Naive thymus-derived CD4-positive, alpha-beta T cell (primary cell): ENCODE data around the gene TSPAN18. TPM values are rescaled to one million over a fixed set of nuclear protein-coding genes. Genes with fewer than 3 reads are reported as not detected.

Experiments
- ATAC-seq: fragments of 150-1000 bp; cut with Tn5 transposase; 2 replicates; pipeline ENCODE4 v1.10.0; 2021; ENCODE audit warnings: mild to moderate bottlenecking, moderate library complexity
- CTCF ChIA-PET: fragments of 350-600 bp; sonication (Branson Sonifier 250); formaldehyde crosslinking; loops from one replicate; lab custom pipeline; 2021; ENCODE audit warnings: antibody characterized with exemption; lab: Charles Lee
- POLR2A ChIA-PET: fragments of 350-600 bp; sonication (Branson Sonifier 250); formaldehyde crosslinking; loops from one replicate; lab custom pipeline; 2021; ENCODE audit warnings: antibody characterized with exemption, inconsistent platforms; lab: Charles Lee
- DNase-seq, 9 donors: peaks; one replicate each; pipeline versions ENCODE4 v3.0.0 to v3.0.0-alpha.2; 2020 to 2022; ENCODE audit warnings: mixed read lengths in 1 of 9
- H3K27ac ChIP-seq: one replicate; pipeline ENCODE4 v1.7.0; 2013; ENCODE audit warnings: mild to moderate bottlenecking, low read depth, low read length, moderate library complexity
- H3K27me3 ChIP-seq, 2 donors: one replicate each; pipeline ENCODE4 v1.7.0; 2013; ENCODE audit warnings: low read length in 2 of 2, mild to moderate bottlenecking in 2 of 2, moderate library complexity in 2 of 2; ENCODE audit not compliant: control insufficient read depth in 2 of 2, insufficient read depth in 2 of 2
- H3K36me3 ChIP-seq, 3 experiments: 1 replicate in 2 of 3; 2 replicates in 1 of 3; pipeline ENCODE4 v1.7.0; 2013; ENCODE audit warnings: low read length in 3 of 3, mild to moderate bottlenecking in 3 of 3, moderate library complexity in 1 of 3; ENCODE audit not compliant: insufficient read depth in 3 of 3, control insufficient read depth in 2 of 3
- H3K4me1 ChIP-seq, 2 donors: one replicate each; pipeline ENCODE4 v1.7.0; 2013; ENCODE audit warnings: low read length in 2 of 2, mild to moderate bottlenecking in 2 of 2, moderate library complexity in 1 of 2; ENCODE audit not compliant: control insufficient read depth in 2 of 2, insufficient read depth in 2 of 2
- H3K4me3 ChIP-seq: 2 replicates; pipeline ENCODE4 v1.7.0; 2013; ENCODE audit warnings: mild to moderate bottlenecking, low read length
- H3K9me3 ChIP-seq, 3 experiments: 1 replicate in 2 of 3; 2 replicates in 1 of 3; pipeline ENCODE4 v1.7.0; 2013; ENCODE audit warnings: low read length in 3 of 3; ENCODE audit not compliant: control insufficient read depth in 2 of 3
- H3K27ac Mint-ChIP-seq, 9 donors: one replicate each; pipeline ENCODE4 v1.8.0; 2020 to 2022; ENCODE audit warnings: mixed read lengths in 9 of 9, mild to moderate bottlenecking in 8 of 9, moderate library complexity in 5 of 9, inconsistent platforms in 2 of 9
- H3K27me3 Mint-ChIP-seq, 5 donors: one replicate each; pipeline ENCODE4 v1.8.0; 2021 to 2022; ENCODE audit warnings: mixed read lengths in 5 of 5, mild to moderate bottlenecking in 1 of 5
- H3K36me3 Mint-ChIP-seq, 5 donors: one replicate each; pipeline ENCODE4 v1.8.0; 2020 to 2022; ENCODE audit warnings: mixed read lengths in 5 of 5, mild to moderate bottlenecking in 3 of 5, inconsistent platforms in 1 of 5
- H3K4me1 Mint-ChIP-seq, 7 donors: one replicate each; pipeline ENCODE4 v1.8.0; 2020 to 2022; ENCODE audit warnings: mixed read lengths in 7 of 7, mild to moderate bottlenecking in 3 of 7, inconsistent platforms in 1 of 7
- H3K4me3 Mint-ChIP-seq, 10 donors: one replicate each; pipeline ENCODE4 v1.8.0; 2020 to 2022; ENCODE audit warnings: mild to moderate bottlenecking in 10 of 10, mixed read lengths in 10 of 10, moderate library complexity in 6 of 10, inconsistent platforms in 2 of 10
- H3K9me3 Mint-ChIP-seq, 11 donors: one replicate each; pipeline ENCODE4 v1.8.0; 2020 to 2022; ENCODE audit warnings: mixed read lengths in 11 of 11, mild to moderate bottlenecking in 4 of 11, inconsistent platforms in 1 of 11, moderate library complexity in 1 of 11
- intact Hi-C, 2 donors: fragments of 100-400 bp; cut with micrococcal nuclease; formaldehyde crosslinking; loops; one replicate each; pipeline ENCODE4 v1.15.1; 2023
- polyA plus RNA-seq, 2 donors: library from polyadenylated mRNA; unstranded; fragments of 300-500 nt; fragmentation: Illumina TruSeq; gene quantifications; one replicate each; pipeline ENCODE4 v1.2.3, GENCODE V29; 2021
- total RNA-seq, 6 experiments: library from RNA in 5 of 6; stranded (reverse) in 5 of 6; gene quantifications; 1 replicate in 5 of 6; 2 replicates in 1 of 6; pipeline ENCODE4 v1.2.3 and lab custom pipeline; 2021 to 2026

TSPAN18 gene
- total and polyA plus RNA-seq, 7 experiments from 2014 or later = 8.8 to 57.0 (median 21.7) TPM

GRCh38 chr11:44825058-44825785 lies 98.5 kb downstream of the TSPAN18 start:
- Histone ChIP-seq H3K36me3 (no peaks in the 10 kb centered on the region), H3K27ac (no peak overlapping the region), H3K4me3 (no peak overlapping the region), H3K27me3 (no peaks in the 10 kb centered on the region), H3K4me1 (no peaks in the 10 kb centered on the region), H3K9me3 (no peaks in the 10 kb centered on the region)
- ChIA-PET POLR2A (no interaction called here), CTCF (no interaction called here)
- no peaks in the 10 kb centered on the region for H3K9me3 Mint-ChIP-seq
- ATAC-seq = no peak
- H3K27me3 Mint-ChIP-seq = no peaks in the 10 kb centered on the region
- peaks cover 0 to 32% (median 10%) of the 10 kb centered on the region in 7 donors for H3K4me1 Mint-ChIP-seq
- H3K27ac Mint-ChIP-seq = no peak overlapping the region
- no peak overlapping the region for H3K4me3 Mint-ChIP-seq
- intact Hi-C loops = no loop called here
- DNase-seq = no peak
- peaks cover 0 to 32% (median 8%) of the 10 kb centered on the region in 5 donors for H3K36me3 Mint-ChIP-seq

- POLR2A ChIA-PET = no interaction called here
- Histone ChIP-seq H3K4me1 (no peaks in the 10 kb centered on the region), H3K27me3 (no peaks in the 10 kb centered on the region), H3K27ac (no peak overlapping the region), H3K9me3 (no peaks in the 10 kb centered on the region), H3K4me3 (no peak overlapping the region), H3K36me3 (no peaks in the 10 kb centered on the region)
- DNase-seq = no peak
- Mint-ChIP-seq H3K27me3 (peaks cover 0 to under 1% (median 0%) of the 10 kb centered on the region in 5 donors), H3K36me3 (peaks cover 0 to 31% (median 6%) of the 10 kb centered on the region in 5 donors), H3K4me3 (no peak overlapping the region), H3K9me3 (no peaks in the 10 kb centered on the region), H3K4me1 (peaks cover 3 to 20% (median 11%) of the 10 kb centered on the region in 7 donors), H3K27ac (peak overlapping the region in 1 of 9 donors; percentile 41)
- ATAC-seq = no peak
- intact Hi-C loops = no loop called here
- CTCF ChIA-PET = no interaction called here
Observed at GRCh38 chr11:44826922-44827643, 100.3 kb downstream of the TSPAN18 start.

GRCh38 chr11:44828296-44828695 lies 101.5 kb downstream of the TSPAN18 start:
- H3K27me3 ChIP-seq = no peaks in the 10 kb centered on the region
- POLR2A ChIA-PET = no interaction called here
- intact Hi-C loops = no loop called here
- Mint-ChIP-seq H3K27ac (no peak overlapping the region), H3K27me3 (peaks cover 0 to 3% (median 0%) of the 10 kb centered on the region in 5 donors), H3K4me3 (no peak overlapping the region), H3K4me1 (peaks cover 3 to 24% (median 17%) of the 10 kb centered on the region in 7 donors), H3K9me3 (no peaks in the 10 kb centered on the region), H3K36me3 (peaks cover 0 to 39% (median 14%) of the 10 kb centered on the region in 5 donors)
- H3K4me1 ChIP-seq = no peaks in the 10 kb centered on the region
- H3K4me3 ChIP-seq = no peak overlapping the region
- no peaks in the 10 kb centered on the region for H3K9me3 ChIP-seq
- DNase-seq (no peak), ATAC-seq (no peak)
- no peaks in the 10 kb centered on the region for H3K36me3 ChIP-seq
- H3K27ac ChIP-seq = no peak overlapping the region
- CTCF ChIA-PET = interaction anchor here (0.6 to 0.7 kb wide), 2 partner anchors 33 to 34 kb away, joined by 3 to 4 read pairs; no protein-coding TSS in a partner anchor

- intact Hi-C loops = no loop called here
- no peak overlapping the region for H3K4me3 Mint-ChIP-seq
- H3K9me3 Mint-ChIP-seq = no peaks in the 10 kb centered on the region
- ATAC-seq (no peak), DNase-seq (no peak)
- H3K4me1 Mint-ChIP-seq = peaks cover 3 to 26% (median 19%) of the 10 kb centered on the region in 7 donors
- Histone ChIP-seq H3K9me3 (no peaks in the 10 kb centered on the region), H3K27ac (no peak overlapping the region), H3K36me3 (no peaks in the 10 kb centered on the region), H3K27me3 (no peaks in the 10 kb centered on the region), H3K4me1 (no peaks in the 10 kb centered on the region), H3K4me3 (no peak overlapping the region)
- peaks cover 0 to 3% (median 0%) of the 10 kb centered on the region in 5 donors for H3K27me3 Mint-ChIP-seq
- peaks cover 0 to 36% (median 14%) of the 10 kb centered on the region in 5 donors for H3K36me3 Mint-ChIP-seq
- POLR2A ChIA-PET = no interaction called here
- H3K27ac Mint-ChIP-seq = peak overlapping the region in 2 of 9 donors; percentile 28 to 38
- CTCF ChIA-PET = no interaction called here
Observed at GRCh38 chr11:44829838-44830237, 103.1 kb downstream of the TSPAN18 start.

- H3K27me3 Mint-ChIP-seq = peaks cover 0 to 3% (median 0%) of the 10 kb centered on the region in 5 donors
- POLR2A ChIA-PET = no interaction called here
- DNase-seq (no peak), ATAC-seq (no peak)
- no peaks in the 10 kb centered on the region for H3K36me3 ChIP-seq
- H3K36me3 Mint-ChIP-seq = peaks cover 0 to 46% (median 21%) of the 10 kb centered on the region in 5 donors
- no peaks in the 10 kb centered on the region for H3K9me3 Mint-ChIP-seq
- H3K27me3 ChIP-seq = no peaks in the 10 kb centered on the region
- H3K9me3 ChIP-seq = no peaks in the 10 kb centered on the region
- H3K4me1 ChIP-seq = no peaks in the 10 kb centered on the region
- peaks cover 3 to 35% (median 19%) of the 10 kb centered on the region in 7 donors for H3K4me1 Mint-ChIP-seq
- intact Hi-C loops = no loop called here
- no peak overlapping the region for H3K4me3 ChIP-seq
- CTCF ChIA-PET = interaction anchor here (0.6 to 0.8 kb wide), 2 partner anchors 79 to 636 kb away, joined by 3 read pairs; no protein-coding TSS in a partner anchor
- H3K27ac Mint-ChIP-seq = peak overlapping the region in 2 of 9 donors; percentile 2 to 60
- H3K27ac ChIP-seq = no peak overlapping the region
- no peak overlapping the region for H3K4me3 Mint-ChIP-seq
Observed at GRCh38 chr11:44831605-44832394, 105.0 kb downstream of the TSPAN18 start.

- POLR2A ChIA-PET = no interaction called here
Observed at GRCh38 chr11:44832452-44832851, 105.7 kb downstream of the TSPAN18 start.

More at GRCh38 chr11:44832452-44832851, 105.7 kb downstream of the TSPAN18 start:
- CTCF ChIA-PET = interaction anchor here (0.8 kb wide), 1 partner anchor 79 kb away, joined by 3 read pairs; no protein-coding TSS in a partner anchor
- Histone ChIP-seq H3K36me3 (no peaks in the 10 kb centered on the region), H3K9me3 (no peaks in the 10 kb centered on the region), H3K27ac (no peak overlapping the region), H3K27me3 (no peaks in the 10 kb centered on the region), H3K4me1 (no peaks in the 10 kb centered on the region), H3K4me3 (no peak overlapping the region)
- Mint-ChIP-seq H3K27ac (peak overlapping the region in 2 of 9 donors; percentile 2 to 67), H3K4me1 (peaks cover 3 to 40% (median 21%) of the 10 kb centered on the region in 7 donors), H3K36me3 (peaks cover 0 to 53% (median 27%) of the 10 kb centered on the region in 5 donors), H3K4me3 (no peak overlapping the region), H3K27me3 (peaks cover 0 to 3% (median 0%) of the 10 kb centered on the region in 5 donors), H3K9me3 (peaks cover 0 to 4% (median 0%) of the 10 kb centered on the region in 11 donors)
- ATAC-seq = no peak
- intact Hi-C loops = no loop called here
- DNase-seq = no peak
